Esophagus squamous epithelium (tissue), 5 donors: ENCODE data around the gene AP3D1. TPM values are rescaled to one million over a fixed set of nuclear protein-coding genes. Genes with fewer than 3 reads are reported as not detected.
A peak's percentile ranks its signal among the peaks of the same experiment; 100 is the strongest.

Experiments
- DNase-seq: peaks from one replicate; lab custom pipeline; 2025; lab: John Stamatoyannopoulos, UW
- H3K27ac ChIP-seq, 4 donors: fragments of 200-600 bp; sonication (generic); one replicate each; pipeline ENCODE4 v1.5.1; 2016 to 2019; ENCODE audit warnings: mild to moderate bottlenecking in 1 of 4
- H3K27me3 ChIP-seq, 4 donors: fragments of 200-600 bp; sonication (generic); 1 replicate in 3 of 4; 2 replicates in 1 of 4; pipeline versions ENCODE4 v1.5.1 to v1.6.0; 2017 to 2021; ENCODE audit warnings: antibody characterized with exemption in 1 of 4
- H3K36me3 ChIP-seq, 3 donors: fragments of 200-600 bp; sonication (generic); one replicate each; pipeline ENCODE4 v1.5.1; 2016 to 2019
- H3K4me1 ChIP-seq, 3 donors: fragments of 200-600 bp; sonication (generic); one replicate each; pipeline ENCODE4 v1.5.1; 2017 to 2019
- H3K4me3 ChIP-seq, 4 donors: fragments of 200-600 bp; sonication (generic); 1 replicate in 3 of 4; 2 replicates in 1 of 4; pipeline ENCODE4 v1.5.1; 2016 to 2019; ENCODE audit warnings: mild to moderate bottlenecking in 2 of 4, moderate library complexity in 1 of 4
- H3K9me3 ChIP-seq, 3 donors: fragments of 200-600 bp; sonication (generic); one replicate each; pipeline ENCODE4 v1.5.1; 2016 to 2019
- CTCF ChIP-seq, 6 experiments: fragments of 450-650 bp in 4 of 6; fragments of 200-600 bp in 2 of 6; sonication (generic) in 2 of 6; IDR thresholded peaks; one replicate each; pipeline ENCODE4 v1.5.1; 2016 to 2019; ENCODE audit warnings: antibody characterized with exemption in 6 of 6, mild to moderate bottlenecking in 4 of 6, moderate library complexity in 4 of 6
- POLR2A ChIP-seq, 4 donors: fragments of 450-650 bp; IDR thresholded peaks; one replicate each; pipeline ENCODE4 v1.6.1; 2017; ENCODE audit warnings: antibody characterized with exemption in 4 of 4, mild to moderate bottlenecking in 4 of 4, moderate library complexity in 3 of 4
- WGBS, 2 donors: methylation state at CpG; one replicate each; pipeline ENCODE4 v1.1.5; 2018; 5-methylcytosine and 5-hydroxymethylcytosine counted together
- intact Hi-C: fragments of 100-400 bp; cut with DNase I; formaldehyde crosslinking; loops from one replicate; pipeline ENCODE4 v1.15.0; 2022
- total RNA-seq, 4 donors: library from RNA; depleted of rRNA; stranded (reverse); fragments of >200 nt; gene quantifications; one replicate each; pipeline ENCODE4 v1.1.0, GENCODE V29; 2016
- donor health status: DM: yes; HTN: yes; CAD: no.

AP3D1 gene
- total RNA-seq, 4 donors from 2014 or later, result 47.7 to 99.9 (median 71.8) TPM

GRCh38 chr19:2188708-2189385 is 37.5 kb upstream of the AP3D1 start:
- Histone ChIP-seq H3K9me3 (no peaks in the 10 kb centered on the region), H3K4me1 (peaks cover 13 to 44% (median 18%) of the 10 kb centered on the region in 3 donors), H3K27ac (no peak overlapping the region), H3K4me3 (no peak overlapping the region), H3K36me3 (peaks cover 16 to 100% (median 21%) of the 10 kb centered on the region in 3 donors), H3K27me3 (no peaks in the 10 kb centered on the region)
- intact Hi-C loops, result no loop called here
- TF ChIP-seq POLR2A (IDR thresholded peaks at IDR 0.05), result no peak
- no peak for TF ChIP-seq CTCF (IDR thresholded peaks at IDR 0.05)
- DNase-seq, result no peak
- WGBS, 2 donors, result 73 to 88% methylated on average over 5 to 10 of the region's 19 CpGs

- TF ChIP-seq POLR2A (IDR thresholded peaks at IDR 0.05) (no peak), CTCF (IDR thresholded peaks at IDR 0.05) (no peak)
- Histone ChIP-seq H3K36me3 (peaks cover 16 to 100% (median 22%) of the 10 kb centered on the region in 3 donors), H3K27me3 (no peaks in the 10 kb centered on the region), H3K4me3 (no peak overlapping the region), H3K27ac (peak overlapping the region in 3 of 4 donors; percentile 44 to 81 (median 77)), H3K4me1 (peaks cover 13 to 48% (median 21%) of the 10 kb centered on the region in 3 donors), H3K9me3 (no peaks in the 10 kb centered on the region)
- 60% methylated on average over 1 of the region's 13 CpGs; no CpG with 5 or more reads in 1 of the 2 donors for WGBS, 2 donors
- intact Hi-C loops, result no loop called here
- DNase-seq, result no peak
Observed at GRCh38 chr19:2187159-2187558, 35.8 kb upstream of the AP3D1 start.

- Histone ChIP-seq H3K36me3 (peaks cover 10 to 99% (median 14%) of the 10 kb centered on the region in 3 donors), H3K4me3 (peak overlapping the region in 2 of 4 donors; percentile 13 to 18)
- 58 to 70% methylated on average over 20 to 26 of the region's 28 CpGs for WGBS, 2 donors
Observed at GRCh38 chr19:2186071-2186846, 34.9 kb upstream of the AP3D1 start.

GRCh38 chr19:2185734-2186070 is 34.3 kb upstream of the AP3D1 start:
- intact Hi-C loops, result no loop called here
- peak overlapping the region in 1 of 4 donors; percentile 18 for H3K4me3 ChIP-seq
- no peaks in the 10 kb centered on the region for H3K27me3 ChIP-seq
- H3K4me1 ChIP-seq, result peaks cover 13 to 62% (median 21%) of the 10 kb centered on the region in 3 donors
- no peaks in the 10 kb centered on the region for H3K9me3 ChIP-seq
- peak overlapping the region in 3 of 4 donors; percentile 74 to 81 (median 77) for H3K27ac ChIP-seq
- no peak for TF ChIP-seq POLR2A (IDR thresholded peaks at IDR 0.05)
- TF ChIP-seq CTCF (IDR thresholded peaks at IDR 0.05), result no peak
- no peak for DNase-seq
- H3K36me3 ChIP-seq, result peaks cover 5 to 99% (median 13%) of the 10 kb centered on the region in 3 donors
- WGBS, 2 donors, result 58 to 72% methylated on average over 11 of the region's 11 CpGs

More at GRCh38 chr19:2186071-2186846, 34.9 kb upstream of the AP3D1 start:
- Histone ChIP-seq H3K27me3 (no peaks in the 10 kb centered on the region), H3K9me3 (no peaks in the 10 kb centered on the region), H3K4me1 (peaks cover 13 to 57% (median 21%) of the 10 kb centered on the region in 3 donors), H3K27ac (peak overlapping the region in 3 of 4 donors; percentile 74 to 81 (median 77))
- TF ChIP-seq CTCF (IDR thresholded peaks at IDR 0.05) (no peak), POLR2A (IDR thresholded peaks at IDR 0.05) (no peak)
- DNase-seq, result no peak
- intact Hi-C loops, result no loop called here
